HG02981 (cell line): Measurements from ENCODE around the gene TBL1XR1.

Experiments
- ATAC-seq: cut with Tn5 transposase; IDR thresholded peaks from one replicate; pipeline ENCODE4 v1.9.1; 2021; ENCODE audit warnings: mild to moderate bottlenecking, moderate library complexity; ENCODE audit not compliant: unreplicated experiment

TBL1XR1 gene

DNA sequence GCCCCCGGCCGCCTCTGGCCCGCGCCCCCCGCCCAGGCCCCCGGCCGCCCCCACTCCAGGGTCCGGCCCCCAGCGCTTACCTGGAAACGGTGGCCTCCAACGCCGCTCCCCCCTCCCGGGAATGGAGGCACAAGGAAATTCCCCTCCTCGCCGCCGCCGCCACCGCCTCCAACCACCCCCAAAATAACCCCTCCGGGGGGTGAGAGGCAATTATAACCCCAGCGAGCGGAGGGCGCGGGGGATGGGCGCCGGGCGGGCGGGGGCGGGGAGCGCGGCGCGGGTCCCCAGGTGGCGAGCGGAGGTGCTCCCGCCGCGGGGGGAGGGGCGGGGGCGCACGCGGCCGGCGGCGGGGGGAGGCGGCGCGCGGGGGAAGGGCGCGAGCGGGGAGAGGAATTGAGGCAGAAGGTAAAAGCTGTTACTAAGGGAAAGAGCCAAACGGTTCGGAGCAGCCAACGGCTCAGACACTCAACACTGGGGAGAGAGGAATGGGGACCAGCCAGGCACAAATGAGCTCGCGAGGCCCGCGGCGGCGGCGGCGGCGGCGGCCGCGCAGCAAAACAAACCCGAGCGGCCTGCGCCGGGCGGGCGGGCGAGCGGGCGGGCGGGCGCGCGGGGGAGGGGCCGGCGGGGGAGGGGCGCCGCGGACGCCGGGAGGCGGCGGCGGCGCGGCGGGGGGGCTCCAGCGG is at the start of gene TBL1XR1:
Gene TBL1XR1, minus strand, starts transcription at position 442 of the 686 bp plus-strand sequence. CDS start 132,505 bp downstream, outside the sequence.
- peak; percentile 43 for ATAC-seq

DNA sequence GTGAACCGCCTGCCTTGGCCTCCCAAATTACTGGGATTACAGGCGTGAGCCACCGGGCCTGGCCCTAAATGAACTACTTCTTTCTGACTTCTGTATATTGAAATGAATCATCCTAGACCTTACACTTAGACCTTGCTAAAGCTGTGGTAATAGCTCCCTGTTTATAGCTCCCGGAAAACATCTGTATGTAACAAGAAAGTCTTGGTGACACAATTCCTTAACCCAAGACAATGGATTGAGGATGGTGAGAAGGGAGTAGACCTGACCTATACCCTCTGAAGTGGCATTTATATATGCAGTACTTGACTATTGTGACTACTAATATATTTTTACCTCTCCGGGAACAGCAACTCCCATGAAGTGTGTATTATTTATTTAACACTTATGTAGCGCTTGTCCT is 48.0 kb upstream of the TBL1XR1 start:
- no peak for ATAC-seq

DNA sequence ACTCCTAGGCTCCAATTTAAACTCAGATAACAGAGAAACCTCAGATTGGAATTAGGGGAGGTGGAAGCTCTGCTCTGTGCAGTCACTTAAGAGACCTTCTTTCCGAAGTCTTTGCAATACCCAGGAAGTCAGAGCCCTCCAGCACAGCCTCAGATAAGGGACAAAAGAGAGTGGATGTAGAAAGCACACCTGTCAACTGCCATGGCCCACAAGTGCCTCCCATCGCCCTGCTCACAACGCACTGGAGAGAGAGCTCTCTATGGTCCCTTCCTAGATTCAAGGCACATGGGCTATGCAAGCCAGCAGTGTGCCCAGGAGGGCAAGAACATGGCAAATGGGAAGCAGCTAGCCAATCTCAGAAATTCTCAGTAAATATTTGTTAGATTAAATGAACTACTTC is 47.3 kb upstream of the TBL1XR1 start:
- no peak for ATAC-seq

DNA sequence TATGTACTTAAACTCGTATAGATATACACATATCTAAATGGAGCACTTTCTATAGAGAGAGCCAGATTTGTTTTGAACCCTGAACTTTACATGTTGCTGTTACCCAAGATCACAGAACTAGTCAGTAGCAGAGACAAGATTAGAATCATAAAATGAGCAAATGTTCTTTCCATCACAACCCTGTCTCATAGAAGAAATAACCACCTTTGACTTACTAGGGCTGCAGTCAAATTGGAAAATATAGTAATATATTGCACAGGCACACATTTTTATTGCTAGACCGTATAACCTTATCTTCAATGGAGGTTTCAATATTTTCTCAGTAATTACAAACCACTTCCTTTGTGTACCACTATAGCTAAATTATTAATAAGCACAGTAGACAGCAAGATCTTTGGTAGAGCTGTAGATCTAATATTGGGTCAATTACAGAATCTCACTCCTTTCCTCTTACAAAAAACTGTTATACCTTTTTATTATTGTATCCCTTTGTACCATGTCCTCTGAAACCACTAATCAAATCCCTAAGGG is 41.5 kb upstream of the TBL1XR1 start:
- ATAC-seq = peak; percentile 51

DNA sequence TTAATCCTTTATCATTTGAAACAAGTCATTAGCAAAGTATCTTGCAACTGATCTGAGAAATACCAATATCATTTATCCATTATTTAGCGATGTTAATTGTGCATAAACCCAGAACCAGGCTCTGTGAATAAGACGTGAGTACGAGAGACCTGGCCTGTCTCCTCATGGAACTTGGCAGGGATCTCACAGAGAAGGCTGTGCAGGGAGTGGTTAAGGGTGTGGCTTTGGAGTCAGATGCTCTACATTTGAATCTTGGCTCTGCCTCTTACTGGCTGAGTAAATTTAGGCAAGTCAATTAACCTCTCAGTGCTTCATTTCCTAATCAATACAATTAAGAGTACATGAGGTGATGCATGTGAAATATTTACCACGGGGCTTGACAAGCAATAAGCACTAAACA is 39.9 kb upstream of the TBL1XR1 start:
- ATAC-seq = no peak

DNA sequence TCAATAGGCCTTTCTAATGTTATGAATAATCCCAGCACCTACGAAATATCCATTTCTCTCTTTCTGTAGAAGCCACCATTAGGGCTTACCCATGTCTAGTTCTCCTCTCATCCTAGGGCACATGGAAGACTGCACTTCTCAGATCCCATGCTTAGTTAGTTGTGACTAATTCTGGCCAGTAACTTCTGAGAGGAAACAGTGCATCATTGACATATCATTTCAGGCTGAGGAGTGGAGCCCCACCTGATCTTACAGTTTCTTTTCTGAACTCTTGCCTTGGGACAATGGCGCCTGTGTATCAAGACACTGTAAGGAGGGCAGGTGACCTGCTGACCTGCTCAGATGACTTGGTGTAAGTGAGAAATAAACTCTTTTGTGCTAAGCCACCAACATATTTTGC is 39.4 kb upstream of the TBL1XR1 start:
- ATAC-seq = no peak

DNA sequence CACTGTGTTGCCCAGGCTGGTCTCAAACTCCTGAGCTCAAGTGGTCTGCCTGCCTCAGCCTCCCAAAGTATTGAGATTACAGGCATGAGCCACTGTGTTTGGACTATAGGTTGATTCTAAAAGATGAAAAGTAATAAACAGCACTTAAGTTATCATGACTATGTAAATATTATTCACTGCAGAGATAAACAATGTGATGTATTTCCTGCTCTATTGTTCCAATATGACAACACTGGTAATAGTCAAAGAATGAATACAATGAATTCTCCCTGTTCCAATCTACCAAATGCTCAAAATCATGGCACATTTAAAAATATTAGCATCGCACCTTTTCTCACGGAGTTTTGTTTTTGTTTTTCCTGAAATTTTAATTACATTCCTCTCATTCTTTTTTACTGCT is 36.8 kb upstream of the TBL1XR1 start:
- ATAC-seq = no peak

DNA sequence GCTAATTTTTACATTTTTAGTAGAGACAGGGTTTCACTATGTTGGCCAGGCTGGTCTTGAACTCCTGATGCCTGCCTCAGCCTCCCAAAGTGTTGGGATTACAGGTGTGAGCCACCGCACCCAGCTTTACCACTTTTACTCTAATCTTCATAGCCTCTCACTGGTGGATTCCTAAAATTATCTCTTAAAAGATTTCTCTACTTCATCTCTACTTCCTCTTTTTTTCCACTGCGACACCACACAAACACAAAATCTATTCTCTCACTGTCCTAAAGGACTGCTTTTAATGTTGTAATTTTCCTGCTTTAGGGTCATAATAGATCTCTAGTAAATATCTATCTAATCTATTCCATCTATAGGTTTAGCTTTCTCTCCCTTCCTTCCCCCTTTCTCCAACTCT is 34.0 kb upstream of the TBL1XR1 start:
- ATAC-seq = no peak

DNA sequence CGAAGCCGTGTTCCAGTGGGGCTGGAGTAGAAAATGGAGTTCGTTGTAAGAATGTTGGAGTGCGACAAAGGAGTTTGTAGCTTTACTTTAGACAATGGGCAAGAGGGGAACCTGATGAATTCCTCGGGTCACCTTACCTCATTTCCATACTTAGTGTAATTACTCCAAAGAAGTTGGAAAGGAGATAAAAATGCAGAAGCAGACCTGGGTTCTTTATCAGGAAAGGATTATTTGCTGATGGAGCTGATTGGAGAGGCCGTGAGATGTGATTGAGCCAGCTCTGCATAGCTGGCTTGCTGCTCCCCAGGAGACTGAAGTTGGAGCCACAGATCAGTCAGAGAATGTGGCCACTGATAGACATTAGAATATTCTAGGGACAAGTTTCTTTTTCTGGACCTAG is 33.4 kb upstream of the TBL1XR1 start:
- no peak for ATAC-seq

DNA sequence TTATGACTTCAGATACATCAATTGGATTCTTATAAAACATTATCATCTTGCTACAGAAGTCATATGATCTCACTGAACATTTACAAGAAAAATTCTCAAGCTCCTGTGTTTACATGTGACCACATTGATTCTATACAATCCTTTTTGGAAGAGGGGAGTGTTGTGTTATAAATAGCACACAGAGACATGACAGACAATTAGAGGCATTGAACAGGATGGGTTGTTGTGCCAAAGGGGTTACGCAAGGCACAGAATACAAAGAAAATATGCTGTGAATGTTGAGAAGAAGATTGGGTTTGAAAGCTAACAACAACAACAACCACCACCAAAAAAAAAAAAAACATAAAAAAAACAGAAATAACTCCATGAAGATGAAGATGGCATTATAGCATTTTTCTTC is 32.5 kb upstream of the TBL1XR1 start:
- ATAC-seq = no peak

DNA sequence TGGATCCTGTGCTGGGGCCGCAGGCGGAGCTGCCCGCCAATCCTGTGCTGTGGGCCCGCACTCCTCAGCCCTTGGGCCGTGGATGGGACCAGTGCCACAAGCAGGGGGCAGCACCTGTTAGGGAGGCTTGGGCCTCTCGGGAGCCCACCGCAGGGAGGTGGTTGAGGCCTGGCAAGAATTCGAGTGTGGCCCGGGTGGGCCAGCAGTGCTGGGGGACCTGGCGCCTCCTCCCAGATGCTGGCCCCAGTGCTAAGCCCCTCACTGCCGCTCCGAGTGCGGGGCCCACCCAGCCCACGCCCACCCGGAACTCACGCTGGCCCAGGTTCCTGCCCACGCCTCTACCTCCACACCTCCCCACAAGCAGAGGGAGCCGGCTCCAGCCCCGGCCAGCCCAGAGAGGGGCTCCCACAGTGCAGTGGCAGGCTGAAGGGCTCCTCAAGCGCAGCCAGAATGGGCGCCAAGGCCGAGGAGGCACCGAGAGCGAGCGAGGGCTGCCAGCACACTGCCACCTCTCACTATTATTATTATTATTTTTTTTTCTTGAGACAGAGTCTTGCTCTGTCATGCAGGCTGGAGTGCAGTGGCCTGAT is 31.4 kb upstream of the TBL1XR1 start:
- ATAC-seq = no peak

DNA sequence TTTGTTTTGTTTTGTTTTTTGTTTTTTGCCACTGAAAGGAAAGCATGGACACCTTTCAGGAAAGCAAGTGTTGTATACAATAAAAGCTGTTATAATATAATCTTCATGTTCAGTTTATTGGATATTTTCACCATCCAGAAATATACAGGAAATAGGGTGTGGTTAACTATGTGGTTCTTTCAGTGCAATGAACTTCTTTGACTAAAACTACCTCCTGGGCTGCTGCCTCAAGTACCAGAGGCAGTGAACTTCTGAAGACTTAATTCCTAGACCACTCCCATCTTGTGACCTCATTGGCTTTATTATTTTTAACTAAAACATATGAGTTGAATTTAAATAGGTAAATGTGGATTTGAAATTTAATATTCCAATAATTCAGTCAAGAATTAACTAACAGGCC is 27.1 kb upstream of the TBL1XR1 start:
- ATAC-seq = no peak

DNA sequence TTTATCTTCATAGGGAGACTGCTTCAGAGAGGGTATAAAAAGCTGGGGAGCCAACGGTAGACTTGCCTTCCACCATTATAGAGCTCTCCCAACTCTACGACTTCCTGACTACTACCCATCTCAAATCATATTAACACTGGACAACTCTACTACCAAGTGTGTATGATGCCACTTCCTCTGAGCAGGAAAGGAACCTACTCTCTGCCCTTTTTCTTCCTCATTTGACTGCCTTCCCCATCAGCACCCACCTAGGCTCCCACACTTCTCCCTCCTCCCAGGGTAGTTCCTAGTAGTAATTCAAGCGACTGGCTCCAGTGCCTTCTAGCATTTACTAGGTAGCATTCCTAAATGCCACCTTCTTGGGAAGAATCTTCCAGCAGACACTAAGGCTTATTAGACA is 24.5 kb upstream of the TBL1XR1 start:
- ATAC-seq = no peak

DNA sequence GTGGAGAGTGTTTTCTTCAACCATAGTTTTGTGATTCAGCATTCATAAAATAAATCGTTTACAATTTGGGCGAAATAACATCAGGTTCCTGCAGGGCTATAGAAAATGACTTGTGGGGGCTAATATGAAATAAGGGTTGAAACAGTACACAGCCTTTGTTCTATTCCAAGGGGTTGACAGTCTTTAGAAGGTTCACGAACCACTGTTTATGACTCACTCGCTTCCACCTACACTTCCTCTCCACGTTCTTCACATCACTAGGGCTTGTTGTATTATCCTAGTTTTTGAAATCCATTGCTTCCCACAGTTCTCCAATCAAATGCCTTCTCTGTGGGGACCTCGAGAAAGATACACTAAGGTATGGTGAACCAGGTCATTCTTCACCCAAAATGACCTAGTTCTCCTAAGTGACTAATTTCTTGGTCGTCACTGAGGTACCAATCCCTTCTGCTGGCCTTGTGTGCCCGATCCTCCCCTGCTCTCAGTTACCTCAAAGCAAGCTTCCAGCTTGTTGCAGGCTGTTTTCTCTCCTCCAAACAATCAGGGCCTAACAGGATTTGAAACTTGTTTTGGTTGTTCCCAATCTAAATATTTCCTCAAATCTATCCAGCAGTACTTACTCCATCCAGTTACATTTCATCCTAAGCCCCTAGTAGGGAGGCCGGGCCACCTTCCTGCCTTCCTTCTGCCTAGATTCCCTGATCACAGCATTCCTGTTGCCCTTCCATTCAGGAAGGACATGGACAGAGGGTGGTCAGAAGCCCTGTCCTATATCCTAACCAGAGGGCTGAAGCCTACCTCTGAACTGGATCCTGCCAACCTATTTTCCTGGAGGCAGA is 23.1 kb upstream of the TBL1XR1 start:
- ATAC-seq = no peak

DNA sequence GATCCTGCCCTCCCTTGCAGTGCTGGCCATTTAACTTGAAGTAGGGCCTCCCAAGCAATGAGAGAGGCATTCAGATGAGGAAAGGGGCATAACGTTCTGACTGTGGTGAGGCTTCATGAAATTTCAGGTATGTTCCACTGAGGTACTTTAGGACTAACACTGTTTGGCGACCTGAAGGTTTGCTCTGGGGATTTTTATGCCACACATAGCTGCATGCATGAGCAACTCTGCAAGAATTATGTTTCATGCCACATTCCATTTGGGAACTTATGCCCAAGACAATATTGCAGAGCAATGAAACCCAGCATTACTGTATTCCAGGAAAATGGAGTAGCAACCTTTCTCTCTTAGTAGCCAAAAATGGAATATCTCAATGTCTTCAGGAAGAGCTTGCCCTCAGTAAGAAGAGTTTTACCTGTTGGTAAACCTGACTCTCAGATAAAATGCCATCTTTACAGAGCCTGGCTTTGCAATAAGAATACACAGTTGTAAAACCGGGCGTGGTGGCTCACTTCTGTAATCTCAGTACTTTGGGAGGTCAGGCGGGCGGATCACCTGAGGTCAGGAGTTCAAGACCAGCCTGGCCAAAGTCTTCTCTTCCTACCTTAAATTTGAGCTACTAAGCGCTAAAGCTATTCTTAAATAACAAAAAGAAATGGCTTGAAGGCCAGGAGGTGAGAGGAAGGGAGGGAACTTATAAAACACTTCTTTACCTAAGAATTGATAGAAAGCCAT is 16.7 kb upstream of the TBL1XR1 start:
- no peak for ATAC-seq

DNA sequence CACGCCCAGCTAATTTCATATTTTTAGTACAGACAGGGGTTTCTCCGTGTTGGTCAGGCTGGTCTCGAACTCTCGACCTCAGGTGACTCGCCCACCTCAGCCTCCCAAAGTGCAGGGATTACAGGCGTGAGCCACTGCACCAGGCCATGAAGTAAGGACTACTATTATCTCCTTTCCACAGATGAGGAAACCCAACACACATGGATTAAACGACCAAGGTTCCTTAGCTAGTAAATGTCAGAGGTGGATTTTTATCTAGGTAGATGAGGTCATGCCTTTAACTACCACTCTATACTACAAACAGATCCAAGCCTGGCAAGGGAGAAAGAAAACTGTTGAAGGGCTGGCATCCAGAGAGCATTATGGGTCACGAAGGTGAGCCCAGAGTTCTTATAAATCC is 15.5 kb upstream of the TBL1XR1 start:
- no peak for ATAC-seq

DNA sequence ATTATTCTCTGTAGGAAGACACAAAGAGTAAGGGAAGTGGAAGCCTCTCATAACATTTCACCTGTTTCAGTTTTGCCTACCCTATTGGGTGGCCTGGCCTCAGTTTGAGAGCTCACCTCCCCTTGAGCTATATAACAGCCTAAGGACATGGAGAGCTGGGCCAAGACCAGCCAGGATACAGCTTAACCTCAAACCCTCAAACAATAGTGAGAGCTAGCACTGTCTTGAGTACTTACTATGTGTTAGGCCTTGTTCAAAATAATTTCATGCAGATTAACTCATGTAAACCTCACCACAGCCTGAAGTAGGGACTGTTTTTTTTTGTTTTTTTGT is 15.0 kb upstream of the TBL1XR1 start:
- ATAC-seq = no peak

DNA sequence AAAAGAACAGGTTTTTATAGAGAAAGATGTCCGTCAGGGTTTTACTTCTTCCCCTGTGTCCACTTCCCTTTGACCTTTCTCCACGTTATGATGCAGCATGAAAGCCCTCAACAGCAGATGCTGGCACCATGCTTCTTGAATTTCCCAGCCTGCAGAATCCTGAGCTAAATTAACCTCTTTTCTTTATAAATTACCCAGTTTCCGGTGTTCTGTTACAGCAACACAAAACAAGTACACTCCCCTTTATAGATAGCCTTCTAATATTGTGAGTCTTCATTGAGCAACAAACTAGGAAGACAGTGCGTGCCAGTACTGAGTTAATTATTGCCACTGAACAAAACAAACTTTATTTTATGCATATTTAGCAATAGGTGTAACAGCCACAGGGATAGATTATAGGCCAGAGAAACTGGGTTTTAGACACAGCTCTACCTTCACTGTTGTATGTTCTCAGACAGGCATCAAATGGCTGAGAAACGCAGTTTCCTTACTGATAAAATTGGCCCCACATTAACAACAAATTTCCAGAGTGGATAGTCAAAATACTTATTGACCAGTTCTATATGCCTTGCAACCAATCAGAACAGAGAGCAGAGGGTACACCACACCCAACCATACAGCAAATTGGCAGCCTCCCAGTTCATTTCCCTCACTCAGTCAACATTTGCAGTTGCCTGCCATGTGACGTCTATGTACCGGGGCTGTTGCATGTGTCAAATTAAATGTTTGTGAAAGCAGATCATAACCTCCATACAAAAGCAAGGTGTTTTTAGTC is 14.4 kb upstream of the TBL1XR1 start:
- ATAC-seq = no peak

DNA sequence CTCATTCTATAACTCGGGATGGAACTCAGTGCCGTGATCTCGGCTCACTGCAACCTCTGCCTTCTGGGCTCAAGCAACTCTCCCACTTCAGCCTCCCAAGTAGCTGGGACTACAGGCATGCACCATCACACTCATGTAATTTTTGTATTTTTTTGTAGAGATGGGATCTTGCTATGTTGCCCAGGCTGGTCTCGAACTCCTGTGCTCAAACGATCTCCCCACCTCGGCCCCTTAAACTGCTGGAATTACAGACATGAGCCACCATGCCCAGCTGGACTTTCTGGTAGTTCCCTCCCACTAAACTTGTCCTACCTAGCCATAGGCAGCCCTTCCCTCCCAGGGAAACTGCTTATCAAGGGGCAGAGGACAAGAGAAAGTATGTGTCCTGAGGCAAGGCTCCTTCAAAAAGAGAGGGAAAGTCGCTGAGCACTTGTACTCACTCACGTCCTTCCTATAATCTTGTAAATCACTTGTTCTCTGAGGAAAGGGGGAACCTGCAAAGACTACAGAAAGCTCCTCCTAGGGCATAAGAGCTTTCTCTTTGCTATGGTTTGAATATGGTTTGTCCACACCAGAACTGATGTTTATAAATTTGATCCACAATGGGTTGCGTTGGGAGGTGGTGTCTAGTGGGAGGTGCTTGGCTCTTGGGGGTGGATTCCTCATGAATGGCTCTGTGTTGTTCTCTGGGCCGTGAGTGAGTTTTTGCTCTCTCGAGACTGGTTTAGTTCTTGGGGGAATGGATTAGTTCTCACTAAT is 13.6 kb upstream of the TBL1XR1 start:
- ATAC-seq = no peak

DNA sequence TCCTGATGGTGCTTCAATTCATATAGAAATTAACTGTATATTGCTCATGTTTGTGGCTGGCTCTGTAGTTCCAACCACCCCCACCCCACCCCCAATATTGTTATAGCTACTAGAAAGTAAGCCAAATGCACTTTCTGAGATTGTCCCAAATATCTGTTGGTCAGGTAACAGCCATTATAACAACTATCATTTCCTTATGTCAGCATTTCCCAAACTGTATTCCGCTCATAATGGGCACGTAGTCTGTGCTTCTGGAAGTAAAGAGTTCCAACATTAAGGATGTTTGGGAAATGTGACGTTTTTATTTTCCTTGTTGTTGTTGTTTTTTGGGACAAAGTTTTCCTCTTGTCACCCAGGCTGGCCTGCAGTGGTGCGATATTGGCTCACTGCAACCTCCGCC is 12.2 kb upstream of the TBL1XR1 start:
- no peak for ATAC-seq
